Spleen (tissue), 11 donors: ENCODE results near the gene CDC27. TPM values are rescaled to one million over a fixed set of nuclear protein-coding genes. Genes with fewer than 3 reads are reported as not detected.
A peak's percentile ranks its signal among the peaks of the same experiment; 100 is the strongest.

Source experiments
- DNase-seq: peaks from one replicate; pipeline ENCODE4 v3.0.0-alpha.2; 2020
- H3K27ac ChIP-seq, 8 donors: fragments of 200-600 bp; sonication (generic) in 7 of 8; 1 replicate in 4 of 8; 2 replicates in 4 of 8; pipeline versions ENCODE4 v1.5.0 to v1.8.0; 2016 to 2021; ENCODE audit warnings: inconsistent platforms in 4 of 8, mild to moderate bottlenecking in 4 of 8, moderate library complexity in 1 of 8
- H3K27me3 ChIP-seq, 7 donors: fragments of 200-600 bp; sonication (generic) in 6 of 7; replicated peaks in 1 of 7; 1 replicate in 4 of 7; 2 replicates in 3 of 7; pipeline versions ENCODE4 v1.5.0 to v1.8.0; 2016 to 2021; ENCODE audit warnings: inconsistent platforms in 3 of 7, mild to moderate bottlenecking in 1 of 7
- H3K36me3 ChIP-seq, 6 donors: fragments of 200-600 bp; sonication (generic) in 5 of 6; 1 replicate in 4 of 6; 2 replicates in 2 of 6; pipeline versions ENCODE4 v1.5.0 to v1.8.0; 2016 to 2021; ENCODE audit warnings: inconsistent platforms in 2 of 6
- H3K4me1 ChIP-seq, 6 donors: fragments of 200-600 bp; sonication (generic) in 5 of 6; 1 replicate in 3 of 6; 2 replicates in 3 of 6; pipeline versions ENCODE4 v1.5.0 to v1.8.0; 2016 to 2021; ENCODE audit warnings: inconsistent platforms in 3 of 6
- H3K4me3 ChIP-seq, 8 donors: fragments of 200-600 bp; sonication (generic) in 7 of 8; 1 replicate in 4 of 8; 2 replicates in 4 of 8; pipeline versions ENCODE4 v1.5.0 to v1.8.0; 2016 to 2021; ENCODE audit warnings: inconsistent platforms in 4 of 8, mild to moderate bottlenecking in 4 of 8, moderate library complexity in 2 of 8
- H3K9me3 ChIP-seq, 8 donors: fragments of 200-600 bp; sonication (generic) in 7 of 8; 1 replicate in 4 of 8; 2 replicates in 4 of 8; pipeline versions ENCODE4 v1.5.0 to v1.8.0; 2016 to 2021; ENCODE audit warnings: inconsistent platforms in 4 of 8
- CTCF ChIP-seq, 11 experiments: fragments of 200-600 bp in 7 of 11; fragments of 450-650 bp in 4 of 11; sonication (generic) in 4 of 11; IDR thresholded peaks in 8 of 11; conservative IDR thresholded peaks in 3 of 11; 1 replicate in 7 of 11; 2 replicates in 4 of 11; pipeline versions ENCODE4 v1.4.0 to v1.8.0; 2016 to 2021; ENCODE audit warnings: antibody characterized with exemption in 11 of 11, inconsistent platforms in 4 of 11, mild to moderate bottlenecking in 1 of 11
- POLR2A ChIP-seq, 3 donors: fragments of 450-650 bp; IDR thresholded peaks; one replicate each; pipeline ENCODE4 v1.5.1; 2017; ENCODE audit warnings: antibody characterized with exemption in 3 of 3, mild to moderate bottlenecking in 1 of 3
- POLR2AphosphoS5 ChIP-seq, 3 donors: sonication (generic); formaldehyde crosslinking; IDR thresholded peaks; one replicate each; pipeline ENCODE4 v1.5.1; 2017; ENCODE audit warnings: antibody characterized with exemption in 3 of 3
- WGBS, 5 donors: extraction: QIAGEN DNeasy Blood & Tissue Kit in 3 of 5; methylation state at CpG; one replicate each; pipeline versions ENCODE4 v1.1.5 to v1.1.7; 2013 to 2018; 5-methylcytosine and 5-hydroxymethylcytosine counted together
- intact Hi-C: fragments of 100-400 bp; cut with DNase I; formaldehyde crosslinking; loops from one replicate; pipeline ENCODE4 v1.15.0; 2023; ENCODE audit warnings: low total_unique reads
- polyA plus RNA-seq, 3 donors: library from polyadenylated mRNA; stranded (reverse); fragments of 200-250 nt; gene quantifications; one replicate each; pipeline ENCODE4 v1.2.1, GENCODE V29; 2013
- total RNA-seq, 7 donors: library from RNA; depleted of rRNA in 3 of 7; stranded (reverse); fragments of >200 nt in 3 of 7; fragmentation: NEBNext Ultra II Directional in 4 of 7; extraction: Animal tissue kit (Norgen Biotek cat#: 25700) in 4 of 7; gene quantifications; one replicate each; pipeline versions ENCODE4 v1.1.0 to v1.2.1, GENCODE V29; 2016 to 2021
- donor health status: healthy with polysubstance abuse.
- donor health status: DM: no; HTN: no; CAD: no; lungs with moderate emphysema.
- donor health status: DM: no; HTN: no; CAD: no.
- donor health status: Bipolar disorder and iron deficiency.
- donor health status: healthy.
- donor health status: DM: no; HTN: no; CAD: no.
- donor health status: DM: yes; HTN: yes; CAD: no.

The CDC27 gene
- total and polyA plus RNA-seq, 10 donors = 14.0 to 94.5 (median 75.8) TPM

GRCh38 chr17:47210105-47210504, 21.0 kb upstream of the CDC27 start:
- no peaks in the 10 kb centered on the region for H3K36me3 ChIP-seq
- 32 to 75% (median 70%) methylated on average over 3 of the region's 3 CpGs for WGBS, 5 donors
- no peaks in the 10 kb centered on the region for H3K9me3 ChIP-seq
- peaks cover under 1 to 41% (median 24%) of the 10 kb centered on the region in 6 donors for H3K4me1 ChIP-seq
- H3K27ac ChIP-seq = no peak overlapping the region
- intact Hi-C loops = no loop called here
- H3K4me3 ChIP-seq = no peak overlapping the region
- no peaks in the 10 kb centered on the region for H3K27me3 ChIP-seq
- TF ChIP-seq POLR2AphosphoS5 (IDR thresholded peaks at IDR 0.05) (no peak), CTCF (IDR thresholded peaks at IDR 0.05 in 8 of 11, conservative IDR thresholded peaks at IDR 0.05 in 3 of 11) (no peak), POLR2A (IDR thresholded peaks at IDR 0.05) (no peak)
- no peak for DNase-seq

GRCh38 chr17:47209499-47209898, 20.4 kb upstream of the CDC27 start:
- WGBS, 5 donors = 93 to 100% (median 98%) methylated on average over 2 to 3 of the region's 3 CpGs
- intact Hi-C loops = no loop called here
- H3K4me1 ChIP-seq = peaks cover 7 to 47% (median 30%) of the 10 kb centered on the region in 6 donors
- no peak for DNase-seq
- no peak overlapping the region for H3K4me3 ChIP-seq
- H3K27me3 ChIP-seq = no peaks in the 10 kb centered on the region
- H3K27ac ChIP-seq = no peak overlapping the region
- TF ChIP-seq POLR2A (IDR thresholded peaks at IDR 0.05) (no peak), CTCF (IDR thresholded peaks at IDR 0.05 in 8 of 11, conservative IDR thresholded peaks at IDR 0.05 in 3 of 11) (no peak), POLR2AphosphoS5 (IDR thresholded peaks at IDR 0.05) (no peak)
- no peaks in the 10 kb centered on the region for H3K9me3 ChIP-seq
- H3K36me3 ChIP-seq = no peaks in the 10 kb centered on the region

- H3K4me1 ChIP-seq = peaks cover 8 to 53% (median 36%) of the 10 kb centered on the region in 6 donors
- H3K36me3 ChIP-seq = no peaks in the 10 kb centered on the region
- TF ChIP-seq POLR2A (IDR thresholded peaks at IDR 0.05) = no peak
- TF ChIP-seq POLR2AphosphoS5 (IDR thresholded peaks at IDR 0.05) = no peak
- no peak for TF ChIP-seq CTCF (IDR thresholded peaks at IDR 0.05 in 8 of 11, conservative IDR thresholded peaks at IDR 0.05 in 3 of 11)
- no peak for DNase-seq
- WGBS, 5 donors = 74 to 85% (median 79%) methylated on average over 6 of the region's 6 CpGs
- H3K9me3 ChIP-seq = no peaks in the 10 kb centered on the region
- H3K27ac ChIP-seq = peak within 1 kb of the TSS in 1 of 8 donors; percentile 94
- no peak within 1 kb of the TSS for H3K4me3 ChIP-seq
- no peaks in the 10 kb centered on the region for H3K27me3 ChIP-seq
- intact Hi-C loops = no loop called here
Observed at GRCh38 chr17:47208744-47209488, 19.8 kb upstream of the CDC27 start, which contains the start of gene MYL4. Gene MYL4 (plus strand): TSS chr17:47209348. CDS start chr17:47209423, 75 bp downstream.
